NCI-H1092 treated with DMSO at 0.1 percent for 48 hours (cell line): ENCODE data around the gene ADIRF.
"Not testable (repeated sequence)": the region's sequence is repeated elsewhere in the genome, so short reads cannot be mapped to it uniquely, and the experiment has no call there.

Experiments used
- DNase-seq: peaks from one replicate; lab custom pipeline; 2025; lab: John Stamatoyannopoulos, UW

Gene ADIRF

DNA sequence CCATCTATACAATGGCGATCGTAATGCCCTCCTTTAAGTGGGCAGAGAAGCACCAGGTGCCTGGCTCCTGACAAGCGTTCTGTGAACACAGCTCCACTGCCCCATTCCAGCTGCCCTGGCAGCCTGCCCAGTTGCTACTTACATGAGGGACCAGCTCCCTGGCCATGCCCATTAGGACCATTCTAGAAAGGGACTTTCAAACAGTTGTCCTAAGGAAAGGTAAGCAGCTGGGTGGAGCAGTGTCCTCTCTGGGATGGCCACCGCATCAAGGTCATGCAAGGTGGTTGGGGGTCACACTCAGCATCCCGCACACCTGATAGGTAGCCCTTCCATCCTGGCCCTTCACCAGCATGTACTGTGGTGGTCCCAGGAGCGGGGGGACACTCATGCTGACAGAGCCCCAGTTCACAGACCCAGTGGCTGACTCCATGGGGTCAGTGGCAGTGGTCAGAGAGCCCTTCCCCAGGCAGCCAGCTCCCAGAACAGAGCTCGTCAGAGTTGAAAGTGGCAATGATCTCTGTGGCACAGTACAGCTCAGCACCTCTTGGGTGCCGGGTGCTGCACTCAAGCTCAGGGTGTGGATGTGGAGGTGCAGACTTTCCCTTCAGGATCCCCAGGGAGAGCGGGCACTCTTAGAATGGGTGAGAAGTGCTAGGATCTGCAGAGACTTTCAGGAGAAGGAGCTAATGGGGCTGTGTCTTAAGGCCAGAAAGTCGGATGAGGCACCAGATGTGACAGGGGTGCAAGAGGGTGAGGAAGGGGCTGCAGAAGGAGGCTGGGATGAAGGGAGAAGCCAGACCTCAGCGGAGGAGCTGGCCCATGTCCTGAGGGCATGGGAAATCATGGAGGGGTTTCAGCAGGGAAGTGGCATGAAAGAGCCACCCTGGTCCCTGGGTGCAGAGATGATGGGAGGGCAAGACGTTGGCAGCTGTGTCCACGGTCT lies 21.8 kb upstream of the ADIRF start:
- DNase-seq, result peak; percentile 70

DNA sequence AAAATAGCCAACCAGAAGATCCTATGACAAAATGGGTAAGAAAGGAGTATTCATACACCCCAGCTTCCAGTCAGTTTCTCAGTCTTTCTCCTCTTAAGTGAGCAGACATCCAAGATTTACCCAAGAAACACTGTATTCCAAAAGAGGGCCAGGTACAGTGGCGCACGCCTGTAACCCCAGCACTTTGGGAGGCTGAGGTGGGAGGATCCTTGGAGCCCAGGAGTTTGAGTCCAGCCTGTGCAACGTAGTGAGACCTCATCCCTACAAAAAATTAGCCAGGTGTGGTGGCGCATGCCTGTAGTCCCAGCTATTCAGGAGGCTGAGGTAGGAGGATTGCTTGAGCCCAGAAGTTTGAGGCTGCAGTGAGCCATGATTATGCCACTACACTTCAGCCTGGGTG lies 20.5 kb upstream of the ADIRF start:
- DNase-seq, result not testable (repeated sequence)

DNA sequence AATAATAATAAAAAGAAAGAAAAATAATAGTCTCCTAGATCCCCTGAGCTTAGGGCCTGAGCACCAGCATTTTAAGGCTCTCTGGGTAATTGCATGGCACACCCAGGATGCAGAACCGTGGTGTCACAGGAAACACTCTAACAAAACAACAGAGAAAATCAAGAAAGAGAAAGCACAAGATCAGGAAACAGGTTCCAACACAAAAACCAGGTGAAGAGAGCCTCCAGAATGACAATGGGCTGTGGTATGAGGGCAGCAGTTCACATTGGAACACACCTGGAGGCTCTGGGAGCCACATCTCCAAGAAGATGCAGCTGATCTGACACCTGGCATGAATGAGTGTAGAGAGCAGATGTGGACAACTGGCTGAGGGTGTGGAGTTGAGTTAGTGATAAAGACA lies 17.9 kb upstream of the ADIRF start:
- no peak for DNase-seq

DNA sequence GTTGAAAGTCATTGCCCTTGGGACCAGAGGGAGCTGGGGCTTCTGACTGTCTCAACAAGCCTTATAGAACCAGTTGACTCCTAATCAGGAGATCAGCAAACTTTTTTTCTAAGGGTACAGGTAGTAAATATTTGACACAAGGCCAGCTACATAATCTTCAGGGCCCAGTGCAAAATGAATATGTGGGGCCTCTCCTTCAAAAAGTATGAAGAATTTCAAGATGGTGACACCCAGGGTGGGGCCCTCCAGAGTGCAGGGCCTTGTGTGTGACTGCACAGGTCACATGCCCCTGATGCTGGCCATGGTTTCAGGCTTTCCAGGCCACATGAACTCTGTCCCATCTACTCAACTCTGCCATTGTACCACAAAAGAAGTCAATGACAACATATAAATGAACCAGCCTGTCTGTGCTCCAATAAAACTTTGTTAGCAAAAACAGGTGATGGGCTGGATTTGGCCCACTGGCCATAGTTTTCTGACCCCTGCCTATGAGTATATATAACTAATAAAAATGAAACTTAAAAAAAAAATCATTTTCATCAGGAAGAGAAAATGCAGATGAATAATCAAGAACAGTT lies 17.0 kb upstream of the ADIRF start:
- DNase-seq, result no peak

DNA sequence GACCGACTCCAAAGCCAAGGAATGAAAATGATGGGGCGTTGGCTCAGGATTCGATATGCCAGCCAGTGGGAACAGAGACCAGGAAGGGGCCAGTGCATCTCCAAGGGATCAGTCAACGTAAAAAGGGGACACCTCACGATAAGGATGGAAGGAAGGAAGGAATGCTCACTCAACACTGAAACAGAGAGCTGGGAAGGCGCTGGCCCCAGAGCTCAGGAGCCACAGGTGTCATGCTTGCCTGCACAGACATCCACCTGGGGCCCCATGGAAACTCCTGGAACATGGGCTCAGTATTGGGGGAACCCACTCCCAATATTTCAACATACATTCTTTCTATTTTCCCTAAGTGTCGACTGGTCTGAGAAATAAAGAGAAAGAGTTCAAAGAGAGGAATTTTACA lies 16.2 kb upstream of the ADIRF start:
- DNase-seq, result no peak

DNA sequence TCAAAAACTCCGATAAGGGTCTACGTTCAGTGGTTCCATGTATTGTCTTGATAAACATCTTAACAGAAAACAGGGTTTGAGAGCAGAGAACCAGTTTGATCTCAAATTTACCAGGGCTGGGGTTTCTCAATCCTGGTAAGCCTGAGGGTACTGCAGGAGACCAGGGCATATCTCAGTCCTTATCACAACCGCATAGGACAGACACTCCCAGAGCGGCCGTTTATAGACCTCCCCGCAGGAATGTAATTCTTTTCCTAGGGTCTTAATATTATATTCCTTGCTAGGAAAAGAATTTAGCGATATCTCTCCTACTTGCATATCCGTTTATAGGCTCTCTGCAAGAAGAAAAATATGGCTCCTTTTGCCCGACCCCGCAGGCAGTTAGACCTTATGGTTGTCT lies 15.6 kb upstream of the ADIRF start:
- DNase-seq, result not testable (repeated sequence)

DNA sequence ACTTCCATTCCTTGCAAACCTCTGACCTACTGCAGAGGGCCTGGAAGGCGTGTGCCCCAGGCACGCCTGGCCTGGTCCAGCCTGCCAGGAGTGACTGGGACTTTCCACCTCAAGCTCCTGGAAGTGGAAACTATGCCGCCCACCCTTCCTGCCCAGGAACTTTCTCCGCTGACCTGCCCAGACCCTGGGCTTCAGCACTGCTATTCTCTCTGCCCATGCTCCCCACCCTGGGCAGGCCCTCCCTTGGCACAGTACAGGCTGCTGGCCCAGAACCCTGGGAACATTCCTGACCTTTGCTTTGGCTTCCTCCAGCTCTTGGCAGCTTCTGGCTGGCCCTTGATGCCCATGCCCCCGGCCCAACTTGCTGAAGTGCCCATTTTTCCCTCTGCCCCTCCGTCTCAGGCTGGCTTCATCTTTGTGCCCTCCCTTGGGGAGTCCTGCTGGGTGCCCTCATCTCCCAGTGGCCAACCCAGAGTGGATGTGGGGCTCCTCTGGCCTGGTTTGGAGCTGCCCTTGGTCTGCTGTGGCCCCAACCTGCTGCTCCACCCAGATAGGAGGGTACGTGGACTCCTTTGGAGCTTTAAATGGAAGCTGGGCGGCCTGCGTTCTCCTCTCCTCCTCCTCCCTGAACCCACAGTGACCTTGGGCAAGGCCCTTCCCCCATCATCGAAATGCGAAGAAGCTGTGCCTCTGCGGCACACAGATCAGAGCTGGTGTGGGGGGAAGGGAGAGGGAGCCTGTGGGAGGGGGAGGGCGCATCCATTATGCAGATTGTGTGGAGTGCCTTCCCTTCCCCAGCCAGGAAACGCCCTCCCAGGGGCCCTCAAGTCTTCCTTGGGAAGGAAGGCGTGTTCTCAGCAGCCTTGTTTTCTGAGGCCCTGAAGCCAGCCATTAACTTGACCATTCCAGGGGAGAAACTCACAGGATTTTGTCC lies 14.3 kb upstream of the ADIRF start:
- no peak for DNase-seq

DNA sequence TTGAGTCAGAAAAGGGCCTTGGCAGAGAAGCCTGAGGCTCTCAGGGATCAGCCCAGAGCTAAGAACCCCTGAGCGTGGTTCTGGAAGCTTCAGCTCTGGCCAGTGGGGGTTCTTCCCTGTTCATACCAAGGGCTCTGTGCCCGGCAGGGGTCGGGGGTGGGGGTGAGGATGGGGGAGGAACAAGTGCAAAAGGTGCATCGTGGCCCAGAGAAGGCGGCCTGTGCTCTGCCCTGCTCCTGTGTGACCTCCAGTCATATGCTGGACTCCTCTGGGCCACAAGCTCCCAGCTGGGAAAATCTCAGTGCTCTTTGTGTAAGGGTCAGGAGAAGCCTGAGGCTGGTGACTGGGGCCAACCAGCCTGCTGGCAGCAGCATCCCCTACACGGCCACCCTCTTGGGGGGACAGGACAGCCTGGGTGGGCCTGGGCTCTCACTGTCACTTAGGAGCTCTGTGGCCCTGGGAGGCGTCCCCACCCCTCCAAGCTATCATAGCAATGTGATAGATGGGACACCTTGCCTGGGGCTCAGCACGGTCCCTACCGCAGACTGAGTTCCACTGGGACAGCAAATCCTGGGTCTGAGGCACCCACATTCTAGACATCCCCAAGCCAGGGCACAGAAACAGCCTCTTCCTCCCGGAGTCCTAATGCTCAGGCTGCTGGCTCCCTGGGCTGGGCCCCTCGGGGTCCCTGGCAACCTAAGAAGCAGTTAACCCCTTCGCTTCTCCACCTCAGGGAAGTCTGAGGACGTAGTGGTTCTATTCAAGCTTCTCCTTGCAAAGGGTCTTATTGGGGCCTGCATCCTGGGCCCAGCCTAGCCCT lies 13.4 kb upstream of the ADIRF start:
- no peak for DNase-seq

DNA sequence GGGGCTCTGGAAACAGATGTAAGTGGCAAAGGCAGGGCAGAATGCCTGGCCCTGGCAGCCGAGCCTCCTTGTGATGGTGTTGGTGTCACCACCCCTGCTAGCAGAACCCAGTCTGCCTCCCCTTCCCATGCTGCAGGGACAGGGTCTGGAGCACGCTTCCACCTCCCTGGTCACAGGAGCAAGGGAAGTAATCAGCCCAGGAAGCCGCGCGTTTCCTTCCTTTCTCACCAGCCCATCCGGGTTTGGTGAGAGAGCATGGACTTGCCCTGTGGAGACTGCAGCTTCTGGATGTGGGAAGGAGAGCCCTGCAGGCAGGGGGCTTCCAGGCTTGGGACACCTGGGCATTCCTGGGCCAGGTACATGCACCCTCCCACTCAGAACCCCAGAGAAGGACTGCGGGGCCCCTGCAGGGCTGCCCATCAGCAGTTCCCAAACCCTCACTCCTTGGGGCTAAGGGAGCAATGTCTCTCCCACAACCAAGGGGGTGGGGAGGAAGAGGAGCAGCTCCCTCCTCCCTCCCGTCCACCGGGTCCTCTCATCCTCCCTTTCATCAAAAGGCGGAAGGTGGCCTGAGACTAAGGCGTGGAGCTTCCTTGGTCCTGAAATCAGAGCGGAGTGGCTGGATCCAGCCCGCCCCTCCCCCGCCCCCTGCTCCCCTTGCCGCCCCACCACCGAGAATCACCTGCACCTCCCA lies 12.6 kb upstream of the ADIRF start:
- DNase-seq, result no peak

DNA sequence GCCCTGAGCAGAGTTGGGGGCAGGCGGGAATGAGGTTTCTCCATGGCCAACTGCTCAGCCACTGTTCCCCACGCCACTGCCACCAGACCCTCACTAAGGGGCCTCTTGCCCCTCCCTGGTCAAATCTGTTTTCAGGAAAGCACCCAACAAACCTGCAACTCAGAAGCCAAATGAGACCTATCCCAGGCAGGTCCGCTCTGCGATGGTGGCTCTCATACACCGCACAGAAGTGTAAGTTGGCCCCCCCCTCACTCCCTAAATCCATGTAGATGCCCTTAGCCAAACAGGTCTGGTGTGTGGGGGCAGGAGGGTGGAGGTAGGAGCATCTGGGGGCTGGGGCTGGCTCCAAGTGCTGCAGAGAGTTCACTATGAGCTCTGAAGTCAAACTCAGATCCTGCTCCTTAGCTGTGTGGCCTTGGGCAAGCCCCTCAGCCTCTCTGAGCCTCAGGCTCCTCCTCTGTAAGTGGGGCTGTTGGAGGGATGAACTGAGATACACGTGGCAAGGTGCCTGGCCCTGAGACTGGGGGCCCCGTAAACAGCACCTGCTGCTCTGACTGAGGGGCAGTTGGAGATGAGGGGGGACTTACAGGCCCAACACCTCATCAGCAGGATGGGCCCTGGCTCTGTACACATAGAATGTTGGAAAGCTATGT lies 12.0 kb upstream of the ADIRF start:
- DNase-seq, result no peak

DNA sequence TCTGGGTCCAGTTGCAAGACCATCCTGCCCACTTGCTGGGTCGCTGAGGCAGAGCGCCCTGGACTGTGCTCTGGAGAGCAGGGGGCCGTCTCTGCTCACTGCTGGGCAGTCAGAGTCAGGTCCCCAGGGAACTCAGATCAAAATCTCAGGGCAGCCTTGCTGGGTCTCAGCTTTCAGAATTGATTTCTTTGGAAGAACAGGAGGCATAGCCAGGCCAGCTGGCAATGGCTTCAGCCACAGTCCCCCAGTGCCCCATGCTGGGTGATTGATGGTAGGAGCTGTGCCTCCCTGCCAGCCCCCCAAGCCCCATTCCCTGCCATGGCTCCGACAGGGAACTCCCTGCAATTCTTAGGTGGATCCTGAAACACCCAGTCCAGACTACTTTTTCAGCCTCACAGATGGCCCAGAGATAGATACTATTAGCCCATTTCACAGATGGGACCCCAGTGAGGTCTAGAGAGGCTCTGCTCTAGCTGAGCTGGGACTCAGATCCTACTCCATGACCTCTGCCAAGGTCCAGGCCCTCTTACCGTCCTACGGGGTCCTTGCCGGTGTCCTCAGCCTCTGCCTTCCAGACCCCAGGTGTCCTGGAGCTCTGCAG lies 11.3 kb upstream of the ADIRF start:
- no peak for DNase-seq

DNA sequence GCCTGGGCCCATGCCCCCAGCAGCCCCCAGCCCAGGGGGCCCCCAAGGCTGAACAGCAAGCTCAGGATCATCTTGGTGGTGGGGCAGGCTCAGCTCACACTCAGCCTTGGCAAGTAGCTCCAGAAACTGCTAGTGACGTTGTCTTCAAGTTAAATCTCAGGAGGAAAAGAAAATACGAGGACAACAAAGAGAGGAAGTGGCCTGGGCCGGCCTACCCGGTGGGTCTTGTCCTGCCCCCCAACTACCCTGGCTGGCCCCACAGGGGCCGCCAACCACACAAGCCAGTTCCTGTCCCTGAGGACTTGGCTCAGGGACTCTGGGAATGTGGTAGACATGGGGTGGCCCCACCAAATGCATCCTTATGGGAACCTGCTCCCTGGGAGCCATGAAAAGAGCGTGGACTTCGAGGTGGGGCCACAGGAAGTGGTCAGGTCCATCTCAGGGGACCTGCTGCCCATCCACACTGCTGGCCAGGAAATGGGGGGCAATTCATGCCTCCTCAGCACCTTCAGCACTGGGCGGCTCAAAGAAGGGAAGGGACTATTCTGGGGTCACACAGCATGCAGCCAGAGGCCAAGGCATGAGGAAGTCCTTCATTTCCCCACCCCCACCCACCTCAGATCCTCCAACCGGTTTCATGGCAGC lies 10.7 kb upstream of the ADIRF start, which contains the start of gene MMRN2:
MMRN2 (minus strand) TSS at position 145 of the 645 bp plus-strand sequence; CDS start at position 71, 74 bp downstream.
- no peak for DNase-seq

DNA sequence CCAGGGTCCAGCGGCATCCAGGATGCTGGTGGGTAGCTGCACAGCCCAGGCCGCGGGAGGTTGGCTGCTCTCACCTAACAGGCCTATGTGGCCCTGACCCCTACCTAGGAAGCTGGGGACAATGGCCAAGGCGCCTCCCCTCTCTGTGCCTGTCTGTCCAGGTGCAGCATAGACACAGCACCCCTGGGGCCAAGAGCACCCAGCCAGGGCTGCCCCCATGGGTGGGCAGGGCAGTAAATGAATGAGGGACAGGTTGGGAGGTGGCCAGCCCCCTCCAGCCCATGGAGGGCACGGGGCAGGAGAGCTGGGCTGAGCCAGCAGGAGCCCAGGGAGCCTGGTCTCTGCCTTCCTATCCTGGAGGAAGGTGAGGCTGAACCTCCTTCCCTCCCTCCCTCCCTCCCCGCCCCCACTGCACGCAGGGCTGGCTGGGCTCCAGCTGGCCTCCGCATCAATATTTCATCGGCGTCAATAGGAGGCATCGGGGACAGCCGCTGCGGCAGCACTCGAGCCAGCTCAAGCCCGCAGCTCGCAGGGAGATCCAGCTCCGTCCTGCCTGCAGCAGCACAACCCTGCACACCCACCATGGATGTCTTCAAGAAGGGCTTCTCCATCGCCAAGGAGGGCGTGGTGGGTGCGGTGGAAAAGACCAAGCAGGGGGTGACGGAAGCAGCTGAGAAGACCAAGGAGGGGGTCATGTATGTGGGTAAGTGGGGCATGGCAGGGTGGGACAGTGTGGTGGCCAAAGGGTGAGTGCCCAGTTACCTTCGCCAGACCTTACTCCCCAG lies 10.0 kb upstream of the ADIRF start, which contains the start of gene SNCG:
SNCG (plus strand) TSS at position 484 of the 785 bp plus-strand sequence; CDS start at position 583, 99 bp downstream.
- no peak for DNase-seq

DNA sequence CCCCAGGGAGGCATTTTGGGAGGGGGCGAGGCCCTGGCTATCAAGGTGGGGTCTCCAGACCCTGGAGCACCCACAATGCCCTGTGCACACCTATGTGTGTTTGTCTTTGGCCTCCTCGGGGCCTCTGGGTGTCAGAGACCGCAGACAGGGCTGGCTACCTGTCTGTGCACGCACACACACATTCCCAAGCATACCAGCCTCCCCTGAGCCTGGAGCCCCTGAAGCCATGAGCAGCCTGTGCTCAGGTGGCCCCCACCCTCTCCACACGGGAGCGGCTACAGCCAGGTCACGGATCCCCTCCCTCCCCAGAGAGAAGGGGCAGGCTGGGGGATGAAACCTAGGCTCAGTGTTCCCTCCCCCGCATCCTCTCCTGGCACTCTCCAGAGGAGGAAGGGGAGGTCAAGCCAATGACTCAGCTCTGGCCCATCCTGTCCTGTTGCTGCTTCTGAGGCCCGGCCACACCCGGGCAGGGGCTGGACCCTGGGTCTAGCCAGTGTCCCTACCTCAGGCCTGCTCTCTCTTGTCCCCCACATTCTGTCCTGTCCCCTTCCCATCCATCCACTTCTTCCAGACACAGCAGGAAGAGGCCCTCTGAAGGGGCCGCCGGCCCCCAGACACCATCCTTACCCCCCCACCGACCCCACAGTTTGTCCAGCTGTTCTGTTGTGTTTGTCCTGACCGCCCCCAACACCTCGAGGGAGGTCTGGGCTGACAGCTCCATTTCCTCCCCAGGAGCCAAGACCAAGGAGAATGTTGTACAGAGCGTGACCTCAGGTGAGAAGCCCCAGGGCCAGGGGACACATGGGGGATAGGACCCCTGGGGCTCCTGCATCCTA lies 9.2 kb upstream of the ADIRF start:
- no peak for DNase-seq

DNA sequence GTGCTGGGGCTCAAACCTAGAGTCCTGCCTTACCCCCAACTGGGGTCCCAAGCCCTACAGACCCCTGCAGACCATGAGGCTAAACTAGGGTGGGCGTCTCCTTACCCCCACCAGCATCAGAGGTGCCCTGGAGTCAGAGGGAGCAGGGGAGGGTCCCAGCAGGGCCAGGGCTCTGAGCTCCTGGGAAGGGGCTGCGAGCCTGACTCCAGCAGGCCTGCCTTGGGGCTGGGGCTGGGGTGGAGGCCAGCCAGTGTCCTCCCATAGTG lies 8.6 kb upstream of the ADIRF start:
- no peak for DNase-seq

DNA sequence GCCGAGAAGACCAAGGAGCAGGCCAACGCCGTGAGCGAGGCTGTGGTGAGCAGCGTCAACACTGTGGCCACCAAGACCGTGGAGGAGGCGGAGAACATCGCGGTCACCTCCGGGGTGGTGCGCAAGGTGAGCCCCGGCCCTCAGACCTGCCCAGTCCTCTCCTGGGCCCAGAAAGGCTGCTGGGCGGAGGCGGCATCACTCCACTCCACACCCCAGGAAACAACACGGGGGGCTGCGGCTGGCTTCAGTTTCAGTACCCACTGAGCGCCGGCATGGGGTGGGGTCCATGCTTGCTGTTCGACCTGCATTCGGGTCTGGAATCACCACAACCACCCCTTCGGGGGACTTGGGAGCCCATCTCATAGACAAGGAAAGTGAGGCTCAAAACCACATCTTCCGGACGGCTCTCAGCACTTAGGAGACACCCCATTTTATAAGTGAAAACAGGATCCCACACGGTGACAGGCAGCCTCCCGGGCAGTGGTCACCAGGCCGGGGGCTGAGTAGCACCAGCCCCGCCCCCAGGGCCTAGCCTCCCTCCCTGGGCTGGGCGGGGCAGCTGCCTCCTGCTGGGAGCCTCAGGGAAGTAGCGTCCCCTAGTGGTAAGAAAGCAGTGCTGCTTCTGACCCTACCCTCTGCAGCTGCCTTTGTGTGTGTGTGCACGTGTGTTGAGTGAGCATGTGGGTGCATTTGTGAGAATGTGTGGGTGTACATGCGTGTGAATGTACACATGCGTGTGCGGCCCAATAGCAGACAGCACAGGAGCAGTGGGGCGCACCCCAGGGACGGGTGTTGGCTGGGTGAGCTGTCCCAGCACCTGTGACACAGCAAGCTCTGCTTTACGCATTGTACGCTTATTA lies 8.0 kb upstream of the ADIRF start:
- no peak for DNase-seq
